Activated CD4-positive, alpha-beta memory T cell treated with anti-CD3 and anti-CD28 coated beads for 36 hours (primary cell): ENCODE data around the gene ZDHHC14. TPM values are rescaled to one million over a fixed set of nuclear protein-coding genes. Genes with fewer than 3 reads are reported as not detected.
"Not testable (repeated sequence)": the region's sequence is repeated elsewhere in the genome, so short reads cannot be mapped to it uniquely, and the experiment has no call there.

Experiments used
- CTCF ChIA-PET: fragments of 350-600 bp; sonication (Branson Sonifier 250); formaldehyde crosslinking; loops from one replicate; lab custom pipeline; 2021; ENCODE audit warnings: antibody characterized with exemption, inconsistent platforms; lab: Charles Lee
- POLR2A ChIA-PET: fragments of 350-600 bp; sonication (Branson Sonifier 250); formaldehyde crosslinking; loops from one replicate; lab custom pipeline; 2021; ENCODE audit warnings: antibody characterized with exemption; lab: Charles Lee
- DNase-seq: peaks from one replicate; pipeline ENCODE4 v3.0.0-alpha.2; 2020
- H3K27ac Mint-ChIP-seq: one replicate; pipeline ENCODE4 v1.8.0; 2021; ENCODE audit warnings: mixed read lengths
- H3K27me3 Mint-ChIP-seq: one replicate; pipeline ENCODE4 v1.8.0; 2021; ENCODE audit warnings: mixed read lengths
- H3K36me3 Mint-ChIP-seq: one replicate; pipeline ENCODE4 v1.8.0; 2021; ENCODE audit warnings: mixed read lengths
- H3K4me1 Mint-ChIP-seq: one replicate; pipeline ENCODE4 v1.8.0; 2021; ENCODE audit warnings: low read depth, mixed read lengths
- H3K4me3 Mint-ChIP-seq: one replicate; pipeline ENCODE4 v1.8.0; 2021; ENCODE audit warnings: mild to moderate bottlenecking, mixed read lengths
- H3K9me3 Mint-ChIP-seq: one replicate; pipeline ENCODE4 v1.8.0; 2021; ENCODE audit warnings: mixed read lengths
- intact Hi-C: fragments of 100-400 bp; cut with micrococcal nuclease; formaldehyde crosslinking; loops from one replicate; pipeline ENCODE4 v1.15.1; 2023
- total RNA-seq, 2 experiments: library from RNA; stranded (reverse); gene quantifications; one replicate each; pipeline ENCODE4 v1.2.3, GENCODE V29; 2021

Gene ZDHHC14
- total RNA-seq, 2 experiments from 2014 or later: 1.4 to 2.0 TPM

DNA sequence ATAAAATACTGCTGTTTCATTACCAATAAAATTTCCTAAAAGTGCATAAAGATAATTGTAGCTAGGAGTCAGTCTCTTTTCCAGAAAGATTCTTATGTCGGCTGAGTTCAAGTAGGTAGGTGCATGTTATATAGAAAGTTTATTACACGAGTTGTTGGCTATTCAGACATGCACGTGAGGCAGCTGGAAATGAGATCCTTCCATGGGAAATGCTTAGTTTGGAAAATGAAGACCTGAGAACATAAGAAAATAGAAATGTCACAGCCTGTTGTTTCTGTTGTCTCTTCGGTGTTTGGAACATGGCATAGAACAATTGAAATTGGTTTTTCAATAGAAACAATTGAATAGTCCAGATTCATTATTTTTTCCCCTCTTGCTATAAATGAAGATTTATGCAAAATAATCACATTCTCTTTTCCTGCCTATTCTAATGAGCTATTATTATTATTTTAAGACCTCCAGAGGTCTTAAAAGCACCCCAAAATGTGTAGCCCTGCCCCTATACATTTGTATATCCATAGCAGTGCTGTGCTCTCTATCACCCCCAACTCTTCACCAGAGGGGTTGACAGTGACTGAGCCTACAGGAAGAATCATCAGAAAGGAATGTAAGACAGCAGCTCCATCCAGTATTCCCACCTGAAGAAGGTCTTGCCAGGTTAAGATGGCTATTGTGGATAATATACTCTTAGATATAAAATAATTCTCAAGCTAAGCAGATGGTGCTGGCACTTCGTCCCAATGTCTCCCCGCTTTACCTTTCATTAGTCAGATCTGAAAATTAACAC, 82.2 kb downstream of the ZDHHC14 start:
- Mint-ChIP-seq H3K4me1 (peaks cover 31% of the 10 kb centered on the region), H3K27me3 (peaks cover 4% of the 10 kb centered on the region), H3K36me3 (no peaks in the 10 kb centered on the region), H3K4me3 (no peak overlapping the region), H3K27ac (no peak overlapping the region), H3K9me3 (no peaks in the 10 kb centered on the region)
- no peak for DNase-seq
- POLR2A ChIA-PET: no interaction called here
- CTCF ChIA-PET: interaction anchor here (0.7 to 0.8 kb wide), 2 partner anchors 106 to 204 kb away, joined by 4 read pairs; no protein-coding TSS in a partner anchor
- intact Hi-C loops: loop anchor here (10.0 kb wide), 1 partner anchor 302 kb away; no protein-coding TSS in a partner anchor

DNA sequence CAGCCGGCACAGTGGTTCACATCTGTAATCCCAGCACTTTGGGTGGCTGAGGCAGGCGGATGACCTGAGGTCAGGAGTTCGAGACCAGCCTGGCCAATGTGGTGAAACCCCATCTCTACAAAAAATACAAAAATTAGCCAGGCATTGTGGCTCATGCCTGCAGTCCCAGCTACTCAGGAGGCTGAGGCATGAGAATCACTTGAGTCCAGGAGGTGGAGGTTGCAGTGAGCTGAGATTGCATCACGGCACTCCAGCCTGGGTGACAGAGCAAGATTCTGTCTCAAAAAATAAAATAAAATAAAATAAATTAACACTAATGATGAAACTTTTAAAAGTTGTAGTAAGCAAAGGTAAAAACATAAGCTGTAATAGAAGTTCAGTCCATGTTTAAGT, 82.7 kb downstream of the ZDHHC14 start:
- H3K27ac Mint-ChIP-seq: not testable (repeated sequence)

DNA sequence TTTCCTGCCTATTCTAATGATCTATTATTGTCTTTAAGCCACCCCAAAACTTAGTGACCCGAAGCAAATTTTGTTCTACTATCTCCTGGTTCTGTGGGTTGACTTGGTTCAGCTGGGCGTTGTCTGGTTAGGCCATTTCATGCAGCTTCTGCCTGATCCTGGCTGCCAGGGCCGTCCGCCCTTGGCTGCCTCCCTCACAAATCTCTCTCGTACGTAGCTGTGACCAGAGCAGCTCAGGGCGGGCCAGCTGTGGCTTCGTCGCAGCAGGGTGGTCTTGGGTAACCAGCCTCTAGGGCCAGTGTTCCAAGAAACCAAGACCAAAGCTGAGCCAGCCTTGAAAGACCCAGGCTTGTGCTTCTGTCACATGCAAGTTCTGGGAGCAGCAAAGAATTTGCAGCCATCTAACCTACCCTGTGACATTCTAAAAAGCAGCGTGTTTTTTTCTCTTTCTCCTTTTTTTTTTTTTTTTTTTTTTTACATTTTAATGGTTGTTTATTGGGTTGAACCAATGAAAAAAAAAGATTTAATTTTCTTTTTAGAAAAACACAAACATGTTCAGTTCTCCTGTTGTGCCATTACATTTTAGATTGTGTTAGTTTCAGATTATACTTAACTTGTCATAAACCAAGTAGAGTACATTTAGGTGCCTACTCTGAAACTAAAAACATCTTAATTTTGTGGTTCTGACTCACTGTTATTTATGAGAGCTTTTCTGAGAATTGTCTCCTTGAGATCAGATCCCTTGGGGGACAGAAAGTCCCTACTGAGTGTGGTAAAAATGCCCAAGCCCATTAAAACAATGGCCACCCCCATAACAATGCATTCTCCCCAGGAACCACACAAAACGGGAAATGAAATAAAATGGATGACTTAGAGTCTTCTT, 83.9 kb downstream of the ZDHHC14 start:
- no peak for DNase-seq
- intact Hi-C loops: loop anchor here (1.0 to 10.0 kb wide), 2 partner anchors 70 to 300 kb away; no protein-coding TSS in a partner anchor
- H3K36me3 Mint-ChIP-seq: no peaks in the 10 kb centered on the region
- H3K27ac Mint-ChIP-seq: peak overlapping the region; percentile 75
- H3K4me1 Mint-ChIP-seq: peaks cover 23% of the 10 kb centered on the region
- ChIA-PET POLR2A (interaction anchor here (0.8 to 1.1 kb wide), 3 partner anchors 22 to 71 kb away, joined by 3 to 4 read pairs (median 4); no protein-coding TSS in a partner anchor), CTCF (no interaction called here)
- H3K27me3 Mint-ChIP-seq: peaks cover 4% of the 10 kb centered on the region
- H3K9me3 Mint-ChIP-seq: no peaks in the 10 kb centered on the region
- H3K4me3 Mint-ChIP-seq: no peak overlapping the region

More for the DNA sequence above, 82.7 kb downstream of the ZDHHC14 start:
- H3K9me3 Mint-ChIP-seq, H3K4me3 Mint-ChIP-seq, H3K27me3 Mint-ChIP-seq, DNase-seq, H3K36me3 Mint-ChIP-seq, POLR2A ChIA-PET: not testable (repeated sequence)
- intact Hi-C loops: loop anchor here (10.0 kb wide), 1 partner anchor 301 kb away; no protein-coding TSS in a partner anchor
- CTCF ChIA-PET: interaction anchor here (0.7 to 0.8 kb wide), 2 partner anchors 106 to 203 kb away, joined by 4 read pairs; no protein-coding TSS in a partner anchor
- peaks cover 31% of the 10 kb centered on the region for H3K4me1 Mint-ChIP-seq

DNA sequence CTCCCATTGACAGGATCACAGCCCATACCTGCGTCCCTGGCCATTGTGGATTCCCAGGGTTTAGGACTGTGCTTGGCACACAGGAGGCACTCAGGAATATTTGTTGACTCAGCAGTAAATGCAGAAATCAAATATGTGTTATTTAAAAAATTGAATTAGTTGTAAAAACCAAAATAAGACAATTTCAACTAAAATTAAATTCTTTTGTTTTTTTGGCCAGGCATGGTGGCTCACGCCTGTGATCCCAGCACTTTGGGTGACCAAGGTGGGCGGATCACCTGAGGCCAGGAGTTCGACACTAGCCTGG, 85.3 kb downstream of the ZDHHC14 start:
- DNase-seq: no peak
- Mint-ChIP-seq H3K4me3 (no peak overlapping the region), H3K27ac (no peak overlapping the region), H3K36me3 (no peaks in the 10 kb centered on the region), H3K4me1 (peaks cover 13% of the 10 kb centered on the region), H3K27me3 (peaks cover 2% of the 10 kb centered on the region), H3K9me3 (no peaks in the 10 kb centered on the region)
- ChIA-PET CTCF (no interaction called here), POLR2A (no interaction called here)
- intact Hi-C loops: loop anchor here (10.0 kb wide), 1 partner anchor 299 kb away; no protein-coding TSS in a partner anchor

DNA sequence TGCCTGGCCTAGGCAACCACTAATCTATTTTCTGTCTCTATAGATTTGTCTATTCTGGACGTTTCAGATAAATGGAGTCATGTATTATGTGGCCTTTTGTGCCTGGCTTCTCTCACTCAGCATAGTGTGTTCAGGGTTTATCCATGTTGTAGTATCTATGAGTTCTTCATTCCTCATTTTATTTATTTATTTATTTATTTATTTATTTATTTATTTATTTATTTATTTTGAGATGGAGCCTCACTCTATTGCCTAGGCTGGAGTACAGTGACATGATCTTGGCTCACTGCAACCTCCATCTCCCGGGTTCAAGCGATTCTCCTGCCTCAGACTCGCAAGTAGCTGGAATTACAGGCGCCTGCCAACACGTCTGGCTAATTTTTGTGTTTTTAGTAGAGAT, 86.3 kb downstream of the ZDHHC14 start:
- H3K27me3 Mint-ChIP-seq, H3K27ac Mint-ChIP-seq, CTCF ChIA-PET, H3K4me3 Mint-ChIP-seq, DNase-seq, POLR2A ChIA-PET, H3K36me3 Mint-ChIP-seq, H3K9me3 Mint-ChIP-seq: not testable (repeated sequence)
- H3K4me1 Mint-ChIP-seq: peaks cover 12% of the 10 kb centered on the region
- intact Hi-C loops: loop anchor here (10.0 kb wide), 1 partner anchor 297 kb away; no protein-coding TSS in a partner anchor

DNA sequence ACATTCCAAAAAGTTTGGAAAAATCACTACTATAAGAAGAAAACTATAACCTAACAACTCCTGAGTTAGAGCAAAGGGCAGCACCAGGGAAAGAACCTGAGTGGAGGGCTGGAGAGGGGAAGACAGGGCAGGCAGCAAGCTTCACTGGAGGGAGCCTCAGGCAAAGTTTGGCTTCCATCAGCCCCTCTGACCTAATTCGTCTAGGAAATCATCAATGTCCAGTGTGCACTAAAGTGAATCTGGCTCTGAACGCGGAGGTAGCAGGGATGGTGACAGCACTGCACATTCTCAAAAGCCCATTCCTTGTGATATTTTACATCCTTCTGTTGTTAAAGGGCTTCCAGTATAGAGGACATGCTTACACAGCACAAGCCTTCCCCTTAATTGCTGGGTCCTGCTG, 87.1 kb downstream of the ZDHHC14 start:
- no peak for DNase-seq
- intact Hi-C loops: loop anchor here (10.0 kb wide), 1 partner anchor 297 kb away; no protein-coding TSS in a partner anchor
- no peak overlapping the region for H3K4me3 Mint-ChIP-seq
- ChIA-PET POLR2A (no interaction called here), CTCF (no interaction called here)
- peaks cover under 1% of the 10 kb centered on the region for H3K27me3 Mint-ChIP-seq
- H3K9me3 Mint-ChIP-seq: no peaks in the 10 kb centered on the region
- H3K27ac Mint-ChIP-seq: peak overlapping the region; percentile 9
- H3K4me1 Mint-ChIP-seq: peaks cover 12% of the 10 kb centered on the region
- no peaks in the 10 kb centered on the region for H3K36me3 Mint-ChIP-seq

DNA sequence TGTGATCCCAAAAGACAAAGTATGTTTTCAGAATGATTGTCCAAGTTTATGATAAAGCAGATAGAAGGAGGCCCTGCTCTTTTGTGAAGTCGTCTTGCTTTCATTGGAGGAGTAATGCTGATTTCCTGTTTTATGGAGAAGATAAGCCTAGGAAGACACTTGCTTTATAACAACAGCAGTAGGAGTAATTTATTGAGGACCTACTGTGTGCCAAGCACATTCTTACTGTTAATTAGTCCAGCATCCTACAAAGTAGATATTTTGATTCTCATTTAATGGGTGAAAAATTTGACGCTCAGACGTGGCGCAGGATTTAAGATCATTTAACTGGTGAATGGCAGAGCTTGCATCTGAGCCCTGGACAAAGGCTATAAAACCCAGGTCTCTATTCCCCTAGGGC, 87.6 kb downstream of the ZDHHC14 start:
- DNase-seq: no peak
- no peaks in the 10 kb centered on the region for H3K9me3 Mint-ChIP-seq
- no peak overlapping the region for H3K27ac Mint-ChIP-seq
- CTCF ChIA-PET: no interaction called here
- no peak overlapping the region for H3K4me3 Mint-ChIP-seq
- peaks cover 12% of the 10 kb centered on the region for H3K4me1 Mint-ChIP-seq
- no peaks in the 10 kb centered on the region for H3K36me3 Mint-ChIP-seq
- POLR2A ChIA-PET: no interaction called here
- H3K27me3 Mint-ChIP-seq: no peaks in the 10 kb centered on the region
- intact Hi-C loops: loop anchor here (10.0 kb wide), 1 partner anchor 296 kb away; no protein-coding TSS in a partner anchor

DNA sequence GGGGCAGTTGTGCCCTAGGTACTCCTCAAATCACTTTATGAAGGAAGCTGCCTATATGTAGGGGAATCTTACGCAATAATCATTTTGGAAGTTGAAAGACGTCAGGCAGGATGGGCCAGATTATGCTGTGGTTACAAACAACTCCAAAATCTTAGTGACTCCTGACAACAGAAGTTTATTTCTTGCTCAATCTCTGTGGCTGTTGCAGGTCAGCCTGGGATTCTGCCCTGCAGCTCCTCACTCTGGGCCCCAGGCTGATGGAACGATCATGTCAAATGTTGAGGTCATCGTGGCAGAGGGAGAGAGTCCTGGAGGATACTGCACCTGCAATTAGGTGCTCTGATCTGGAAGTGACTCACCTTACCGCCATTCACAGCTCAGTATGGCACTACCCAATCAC, 88.4 kb downstream of the ZDHHC14 start:
- Mint-ChIP-seq H3K4me3 (no peak overlapping the region), H3K9me3 (no peaks in the 10 kb centered on the region), H3K4me1 (peaks cover 10% of the 10 kb centered on the region), H3K36me3 (no peaks in the 10 kb centered on the region), H3K27me3 (no peaks in the 10 kb centered on the region), H3K27ac (no peak overlapping the region)
- DNase-seq: no peak
- ChIA-PET CTCF (no interaction called here), POLR2A (no interaction called here)
- intact Hi-C loops: loop anchor here (10.0 kb wide), 1 partner anchor 295 kb away; no protein-coding TSS in a partner anchor

DNA sequence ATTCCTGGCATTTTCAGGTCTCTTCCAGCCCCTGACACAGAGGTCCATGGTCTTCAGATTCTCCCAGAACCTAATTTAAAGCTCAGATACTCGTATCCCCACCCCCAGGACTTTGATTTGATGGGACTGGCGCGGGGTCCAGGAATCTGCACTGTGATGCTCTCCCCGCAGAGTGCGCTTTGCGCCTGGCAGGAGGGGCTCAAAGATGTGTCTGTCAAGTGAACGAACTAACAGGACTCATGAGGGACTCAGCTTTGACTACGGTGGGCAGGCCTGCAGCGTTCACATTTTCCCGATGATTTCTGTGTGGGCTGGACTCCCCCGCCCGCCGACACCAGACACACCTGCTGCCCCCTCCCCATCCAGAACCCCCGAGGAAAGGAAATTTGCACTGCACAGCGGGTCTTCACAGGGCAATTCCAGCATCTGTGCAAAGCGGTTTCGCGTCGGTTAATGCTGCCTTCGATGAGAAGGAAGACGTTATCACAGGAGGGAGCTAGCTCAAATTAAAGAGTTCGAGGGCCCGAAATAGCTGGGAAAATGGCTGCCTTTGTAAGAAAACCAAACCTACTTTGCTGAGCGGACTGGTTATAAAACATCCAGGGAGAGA, 90.2 kb downstream of the ZDHHC14 start:
- Mint-ChIP-seq H3K27me3 (peaks cover 4% of the 10 kb centered on the region), H3K27ac (no peak overlapping the region), H3K4me1 (peaks cover 9% of the 10 kb centered on the region), H3K4me3 (no peak overlapping the region), H3K9me3 (no peaks in the 10 kb centered on the region), H3K36me3 (no peaks in the 10 kb centered on the region)
- ChIA-PET CTCF (interaction anchor here (1.1 to 1.4 kb wide), 2 partner anchors 10 to 12 kb away, joined by 3 to 4 read pairs; no protein-coding TSS in a partner anchor), POLR2A (no interaction called here)
- DNase-seq: no peak
- intact Hi-C loops: no loop called here

DNA sequence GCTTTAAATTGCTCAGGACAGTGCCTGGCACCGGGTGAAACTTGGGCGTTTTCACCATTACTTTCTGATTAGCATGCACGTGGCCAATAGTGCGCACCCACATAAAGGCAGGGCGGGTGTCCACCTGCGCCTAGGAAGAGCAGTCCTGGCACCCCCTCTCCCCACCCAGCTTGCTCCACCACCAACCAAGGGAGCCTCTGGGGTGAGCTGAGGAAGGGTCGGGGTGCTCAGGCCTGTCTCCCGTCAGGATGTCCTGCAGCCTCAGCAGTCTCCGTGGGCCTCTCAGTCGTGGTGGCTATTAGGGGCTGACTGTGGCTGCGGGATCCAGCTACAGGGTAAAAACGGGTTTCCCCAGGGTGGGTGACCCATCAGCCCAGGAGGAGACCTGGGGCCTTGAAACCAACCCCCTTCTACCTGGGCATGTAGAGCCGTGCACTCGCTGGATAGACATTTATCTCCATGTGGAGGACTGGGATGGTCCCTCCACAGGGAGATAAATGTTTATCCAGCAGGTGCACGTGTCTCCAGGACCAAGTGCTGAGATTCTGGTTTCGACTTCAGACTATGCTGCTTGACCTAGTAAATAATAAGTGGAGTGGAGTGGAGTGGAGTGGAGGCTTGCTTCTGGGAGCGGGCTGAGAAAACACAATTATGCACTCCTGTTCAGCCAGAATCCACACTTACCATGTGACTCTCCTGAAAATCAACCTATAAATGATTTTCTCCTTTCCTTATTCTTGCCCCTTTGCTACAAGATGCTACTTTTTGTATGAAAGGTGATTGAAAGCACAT, 91.1 kb downstream of the ZDHHC14 start:
- Mint-ChIP-seq H3K9me3 (no peaks in the 10 kb centered on the region), H3K36me3 (no peaks in the 10 kb centered on the region), H3K27ac (no peak overlapping the region), H3K27me3 (peaks cover 9% of the 10 kb centered on the region), H3K4me3 (no peak overlapping the region), H3K4me1 (peaks cover 11% of the 10 kb centered on the region)
- intact Hi-C loops: no loop called here
- DNase-seq: no peak
- ChIA-PET POLR2A (interaction anchor here (0.5 kb wide), 1 partner anchor 406 kb away, joined by 4 read pairs; no protein-coding TSS in a partner anchor), CTCF (interaction anchor here (1.1 kb wide), 1 partner anchor 9 kb away, joined by 3 read pairs; no protein-coding TSS in a partner anchor)

DNA sequence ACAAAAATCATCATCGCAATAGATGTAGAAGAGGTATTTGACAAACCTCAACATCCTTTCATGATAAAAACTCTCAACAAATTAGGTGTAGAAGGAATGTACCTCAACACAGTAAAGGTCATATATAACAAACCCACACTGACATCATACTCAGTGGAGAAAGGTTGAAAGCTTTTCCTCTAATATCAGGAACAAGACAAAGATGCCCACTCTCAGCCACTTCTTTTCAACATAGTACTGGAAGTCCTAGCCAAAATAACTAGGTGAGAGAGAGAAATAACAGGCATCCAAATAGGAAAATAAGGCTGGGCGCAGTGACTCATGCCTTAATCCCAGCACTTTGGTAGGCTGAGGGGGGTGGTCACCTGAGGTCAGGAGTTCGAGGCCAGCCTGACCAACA, 95.8 kb downstream of the ZDHHC14 start:
- no peak overlapping the region for H3K27ac Mint-ChIP-seq
- H3K9me3 Mint-ChIP-seq: no peaks in the 10 kb centered on the region
- ChIA-PET CTCF (no interaction called here), POLR2A (interaction anchor here (1.0 kb wide), 1 partner anchor 24 kb away, joined by 3 read pairs; no protein-coding TSS in a partner anchor)
- no peak overlapping the region for H3K4me3 Mint-ChIP-seq
- H3K36me3 Mint-ChIP-seq: no peaks in the 10 kb centered on the region
- H3K27me3 Mint-ChIP-seq: peaks cover 9% of the 10 kb centered on the region
- intact Hi-C loops: no loop called here
- no peak for DNase-seq
- peaks cover 11% of the 10 kb centered on the region for H3K4me1 Mint-ChIP-seq
